RWPE2 (cell line): ENCODE measurements around the gene MYLK4.

Experiments used
- ATAC-seq: fragments of 200-7000 bp; cut with Tn5 transposase; 3 replicates; pipeline ENCODE4 v1.9.1; 2021; ENCODE audit warnings: low read depth
- DNase-seq: peaks from one replicate; pipeline ENCODE4 v3.0.0-alpha.2; 2020; ENCODE audit warnings: low spot score
- H3K27ac ChIP-seq: fragments of 450-650 bp; 2 replicates; pipeline ENCODE4 v1.5.1; 2017; ENCODE audit warnings: mild to moderate bottlenecking; ENCODE audit not compliant: poor library complexity, severe bottlenecking
- H3K27me3 ChIP-seq: fragments of 250-450 bp; sonication (Bioruptor Pico); 2 replicates; pipeline ENCODE4 v1.5.1; 2021; ENCODE audit warnings: mild to moderate bottlenecking, moderate library complexity; ENCODE audit not compliant: insufficient read depth, poor library complexity, severe bottlenecking
- H3K36me3 ChIP-seq: fragments of 250-450 bp; sonication (Bioruptor Pico); 2 replicates; pipeline ENCODE4 v1.5.1; 2020; ENCODE audit warnings: low read depth, mild to moderate bottlenecking, moderate library complexity
- H3K4me1 ChIP-seq: fragments of 250-450 bp; sonication (Bioruptor Pico); 2 replicates; pipeline ENCODE4 v1.5.1; 2021; ENCODE audit warnings: mild to moderate bottlenecking, moderate library complexity; ENCODE audit not compliant: insufficient read depth, poor library complexity, severe bottlenecking
- H3K4me3 ChIP-seq: fragments of 250-450 bp; sonication (Bioruptor Pico); 2 replicates; pipeline ENCODE4 v1.5.1; 2021; ENCODE audit warnings: mild to moderate bottlenecking, moderate library complexity; ENCODE audit not compliant: severe bottlenecking
- H3K9me3 ChIP-seq: fragments of 250-450 bp; sonication (Bioruptor Pico); 2 replicates; pipeline ENCODE4 v1.5.1; 2021; ENCODE audit warnings: mild to moderate bottlenecking, moderate library complexity; ENCODE audit not compliant: severe bottlenecking
- TF ChIP-seq, protein P1 (sequence below): fragments of 450-650 bp; IDR thresholded peaks from one replicate; pipeline ENCODE4 v1.5.1; 2017; ENCODE audit warnings: mild to moderate bottlenecking, moderate library complexity; ENCODE audit not compliant: poor library complexity, severe bottlenecking

MYLK4 gene

DNA sequence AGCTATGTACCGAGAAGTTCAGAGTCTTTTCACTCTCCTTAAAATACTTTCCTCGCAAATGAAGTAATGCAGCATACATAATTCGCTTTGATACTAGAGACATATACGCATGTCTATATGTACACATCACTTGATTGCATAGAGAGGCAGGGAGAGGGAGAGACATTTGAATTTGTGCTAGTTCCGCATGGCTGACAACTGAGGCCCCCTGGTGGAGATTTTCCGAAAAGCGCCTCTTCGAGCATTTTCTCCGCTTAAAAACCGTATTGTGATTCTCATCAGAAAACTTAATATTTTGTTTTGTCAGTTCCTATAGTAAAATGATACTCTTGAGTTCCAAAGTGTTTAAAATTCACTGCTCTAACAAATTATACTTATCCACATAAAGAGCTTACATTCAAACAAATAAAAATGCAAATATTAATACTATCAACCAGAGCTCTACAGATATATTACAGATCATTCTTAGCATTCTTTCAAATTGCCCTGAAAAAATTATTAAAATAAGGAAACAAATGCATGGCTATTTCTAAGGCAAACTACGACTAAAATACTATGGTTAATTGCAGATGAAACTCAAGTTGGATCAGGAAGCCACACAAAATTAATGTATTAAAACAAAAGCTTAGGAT is 637 bp downstream of the MYLK4 start:
- no peaks in the 10 kb centered on the region for H3K9me3 ChIP-seq
- H3K27ac ChIP-seq = no peak overlapping the region
- H3K4me3 ChIP-seq = no peak overlapping the region
- H3K4me1 ChIP-seq = no peaks in the 10 kb centered on the region
- H3K27me3 ChIP-seq = no peaks in the 10 kb centered on the region
- no peaks in the 10 kb centered on the region for H3K36me3 ChIP-seq
- ATAC-seq (no peak), DNase-seq (no peak)
- TF ChIP-seq, protein P1, sequence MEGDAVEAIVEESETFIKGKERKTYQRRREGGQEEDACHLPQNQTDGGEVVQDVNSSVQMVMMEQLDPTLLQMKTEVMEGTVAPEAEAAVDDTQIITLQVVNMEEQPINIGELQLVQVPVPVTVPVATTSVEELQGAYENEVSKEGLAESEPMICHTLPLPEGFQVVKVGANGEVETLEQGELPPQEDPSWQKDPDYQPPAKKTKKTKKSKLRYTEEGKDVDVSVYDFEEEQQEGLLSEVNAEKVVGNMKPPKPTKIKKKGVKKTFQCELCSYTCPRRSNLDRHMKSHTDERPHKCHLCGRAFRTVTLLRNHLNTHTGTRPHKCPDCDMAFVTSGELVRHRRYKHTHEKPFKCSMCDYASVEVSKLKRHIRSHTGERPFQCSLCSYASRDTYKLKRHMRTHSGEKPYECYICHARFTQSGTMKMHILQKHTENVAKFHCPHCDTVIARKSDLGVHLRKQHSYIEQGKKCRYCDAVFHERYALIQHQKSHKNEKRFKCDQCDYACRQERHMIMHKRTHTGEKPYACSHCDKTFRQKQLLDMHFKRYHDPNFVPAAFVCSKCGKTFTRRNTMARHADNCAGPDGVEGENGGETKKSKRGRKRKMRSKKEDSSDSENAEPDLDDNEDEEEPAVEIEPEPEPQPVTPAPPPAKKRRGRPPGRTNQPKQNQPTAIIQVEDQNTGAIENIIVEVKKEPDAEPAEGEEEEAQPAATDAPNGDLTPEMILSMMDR = peak; percentile 94

DNA sequence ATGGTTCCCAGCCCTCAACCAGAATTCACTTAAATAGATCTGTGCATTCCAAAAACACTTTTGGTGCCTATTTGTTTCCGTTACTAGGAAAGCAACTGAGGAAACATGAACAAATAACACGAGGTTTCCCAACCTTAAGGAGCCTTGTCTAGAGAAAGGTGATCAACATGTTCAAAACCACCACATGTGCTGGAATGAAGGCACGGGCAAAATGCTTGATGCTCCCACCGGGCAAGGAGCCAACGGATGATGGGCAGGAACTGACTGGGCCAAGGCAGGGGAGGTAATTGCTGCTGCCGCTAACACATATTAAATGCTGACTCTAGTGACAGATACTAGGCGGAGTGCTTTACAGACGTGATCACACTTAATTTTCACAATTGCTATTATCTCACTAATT is 2.5 kb downstream of the MYLK4 start:
- Histone ChIP-seq H3K9me3 (no peaks in the 10 kb centered on the region), H3K4me3 (no peak overlapping the region), H3K27me3 (no peaks in the 10 kb centered on the region), H3K36me3 (no peaks in the 10 kb centered on the region), H3K27ac (no peak overlapping the region), H3K4me1 (no peaks in the 10 kb centered on the region)
- ATAC-seq (no peak), DNase-seq (no peak)
- TF ChIP-seq, protein P1 = no peak

DNA sequence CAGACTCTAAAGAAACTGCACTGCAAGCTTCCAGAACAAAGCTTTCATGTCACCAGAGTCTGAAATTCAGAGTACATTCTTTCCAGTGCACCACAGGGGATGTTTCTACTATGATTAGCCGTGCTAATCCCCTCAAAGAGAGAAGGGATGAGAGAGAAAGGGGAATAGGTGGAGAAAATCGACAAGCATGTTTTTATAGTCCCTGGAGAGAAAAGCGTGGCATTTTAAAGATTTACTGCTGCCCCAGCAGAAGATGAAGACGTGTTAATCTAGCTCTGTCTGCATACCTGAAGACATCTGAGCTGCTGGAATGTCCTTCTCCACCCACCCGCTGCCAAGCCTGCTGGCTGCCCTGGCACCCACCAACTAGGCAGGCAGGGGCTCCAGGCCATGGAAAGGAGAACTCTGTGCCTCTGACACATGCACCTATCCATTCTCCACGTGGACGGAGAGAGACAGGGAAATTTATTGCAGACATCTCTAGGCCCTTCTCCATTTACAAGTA is 4.1 kb downstream of the MYLK4 start:
- Histone ChIP-seq H3K27me3 (no peaks in the 10 kb centered on the region), H3K27ac (no peak overlapping the region), H3K36me3 (no peaks in the 10 kb centered on the region), H3K9me3 (no peaks in the 10 kb centered on the region), H3K4me3 (no peak overlapping the region), H3K4me1 (no peaks in the 10 kb centered on the region)
- DNase-seq (no peak), ATAC-seq (no peak)
- TF ChIP-seq, protein P1 = no peak

DNA sequence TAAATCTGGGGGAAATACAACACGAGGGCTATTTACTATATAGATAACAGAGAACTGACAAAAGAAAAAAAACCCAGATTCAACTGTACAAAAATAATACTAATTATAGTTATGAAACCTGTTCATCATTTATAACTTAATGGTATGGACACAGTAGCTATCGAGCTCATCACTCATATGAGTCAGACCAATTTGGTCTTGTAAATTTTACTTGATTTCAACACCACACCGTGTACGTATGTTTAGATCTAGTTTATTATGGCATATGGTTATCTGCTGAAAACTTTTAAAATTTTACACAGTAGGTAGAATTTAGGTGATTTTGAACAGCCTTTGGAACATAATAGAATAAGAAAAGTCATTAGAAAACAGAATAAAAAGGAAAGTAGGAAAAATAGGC is 5.5 kb downstream of the MYLK4 start:
- Histone ChIP-seq H3K4me1 (no peaks in the 10 kb centered on the region), H3K4me3 (no peak overlapping the region), H3K9me3 (no peaks in the 10 kb centered on the region), H3K36me3 (no peaks in the 10 kb centered on the region), H3K27me3 (no peaks in the 10 kb centered on the region), H3K27ac (no peak overlapping the region)
- DNase-seq (no peak), ATAC-seq (no peak)
- TF ChIP-seq, protein P1 = no peak

DNA sequence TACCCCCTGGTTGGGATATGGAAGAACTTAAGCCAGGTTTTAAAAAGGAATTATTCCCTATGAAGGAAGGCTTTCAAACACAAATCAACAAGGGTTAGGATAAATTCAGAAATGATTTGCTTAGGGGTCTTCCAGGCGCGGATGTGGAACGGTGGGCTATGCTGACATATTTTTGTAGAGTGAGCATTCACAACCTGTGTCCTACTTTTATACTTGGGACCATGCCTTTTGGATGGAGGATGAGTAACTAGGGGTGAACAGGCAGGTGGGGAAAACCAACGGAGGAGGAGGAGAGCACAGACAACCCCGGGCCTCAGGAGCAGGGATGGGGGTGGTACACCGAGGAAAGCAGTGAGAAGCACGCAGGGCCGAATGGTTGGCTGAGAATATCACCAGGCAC is 5.9 kb downstream of the MYLK4 start:
- Histone ChIP-seq H3K9me3 (no peaks in the 10 kb centered on the region), H3K4me3 (no peak overlapping the region), H3K36me3 (no peaks in the 10 kb centered on the region), H3K27ac (no peak overlapping the region), H3K4me1 (no peaks in the 10 kb centered on the region), H3K27me3 (no peaks in the 10 kb centered on the region)
- TF ChIP-seq, protein P1 = peak; percentile 16
- ATAC-seq (no peak), DNase-seq (no peak)
